Measurements from ENCODE around the gene FGF18.

Gene FGF18

DNA sequence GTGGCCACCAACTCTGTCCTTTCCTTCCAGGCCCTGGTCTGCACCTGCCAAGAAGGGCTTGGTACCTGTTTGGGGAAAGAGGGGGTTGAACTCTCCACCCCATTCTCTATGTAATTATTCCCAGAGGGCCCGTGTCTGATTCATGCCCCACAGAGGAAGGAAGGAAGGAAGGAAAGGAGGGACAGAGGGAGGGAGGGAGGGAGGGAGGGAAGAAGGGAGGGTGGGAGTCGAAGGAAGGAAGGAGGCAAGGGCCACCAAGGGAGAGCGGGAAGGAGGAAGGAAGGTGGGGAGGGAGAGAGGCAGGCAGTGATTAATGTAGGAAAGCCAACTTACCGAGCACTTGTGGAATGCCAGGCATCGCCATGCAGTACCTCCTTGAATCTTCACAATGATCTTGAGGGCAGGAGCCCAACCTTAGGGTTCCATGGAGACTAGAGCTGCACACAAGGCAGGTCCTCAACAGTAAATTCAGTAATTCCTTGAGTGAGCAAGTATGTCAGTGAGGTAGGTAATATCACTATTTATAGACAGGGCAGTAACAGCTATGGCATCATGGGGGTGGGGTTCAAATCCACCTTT lies 75.8 kb downstream of the FGF18 start (continued):
- TF ChIP-seq, protein P1, sequence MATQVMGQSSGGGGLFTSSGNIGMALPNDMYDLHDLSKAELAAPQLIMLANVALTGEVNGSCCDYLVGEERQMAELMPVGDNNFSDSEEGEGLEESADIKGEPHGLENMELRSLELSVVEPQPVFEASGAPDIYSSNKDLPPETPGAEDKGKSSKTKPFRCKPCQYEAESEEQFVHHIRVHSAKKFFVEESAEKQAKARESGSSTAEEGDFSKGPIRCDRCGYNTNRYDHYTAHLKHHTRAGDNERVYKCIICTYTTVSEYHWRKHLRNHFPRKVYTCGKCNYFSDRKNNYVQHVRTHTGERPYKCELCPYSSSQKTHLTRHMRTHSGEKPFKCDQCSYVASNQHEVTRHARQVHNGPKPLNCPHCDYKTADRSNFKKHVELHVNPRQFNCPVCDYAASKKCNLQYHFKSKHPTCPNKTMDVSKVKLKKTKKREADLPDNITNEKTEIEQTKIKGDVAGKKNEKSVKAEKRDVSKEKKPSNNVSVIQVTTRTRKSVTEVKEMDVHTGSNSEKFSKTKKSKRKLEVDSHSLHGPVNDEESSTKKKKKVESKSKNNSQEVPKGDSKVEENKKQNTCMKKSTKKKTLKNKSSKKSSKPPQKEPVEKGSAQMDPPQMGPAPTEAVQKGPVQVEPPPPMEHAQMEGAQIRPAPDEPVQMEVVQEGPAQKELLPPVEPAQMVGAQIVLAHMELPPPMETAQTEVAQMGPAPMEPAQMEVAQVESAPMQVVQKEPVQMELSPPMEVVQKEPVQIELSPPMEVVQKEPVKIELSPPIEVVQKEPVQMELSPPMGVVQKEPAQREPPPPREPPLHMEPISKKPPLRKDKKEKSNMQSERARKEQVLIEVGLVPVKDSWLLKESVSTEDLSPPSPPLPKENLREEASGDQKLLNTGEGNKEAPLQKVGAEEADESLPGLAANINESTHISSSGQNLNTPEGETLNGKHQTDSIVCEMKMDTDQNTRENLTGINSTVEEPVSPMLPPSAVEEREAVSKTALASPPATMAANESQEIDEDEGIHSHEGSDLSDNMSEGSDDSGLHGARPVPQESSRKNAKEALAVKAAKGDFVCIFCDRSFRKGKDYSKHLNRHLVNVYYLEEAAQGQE (tag by site-specific recombination; IDR thresholded peaks at IDR 0.05): no peak
- TF ChIP-seq ZBTB11 (tag by site-specific recombination; conservative IDR thresholded peaks at IDR 0.05; ENCODE audit: low read depth) (no peak), SCRT2 (tag by site-specific recombination; IDR thresholded peaks at IDR 0.05) (peak; percentile 88), ZBTB8A (tag by site-specific recombination; IDR thresholded peaks at IDR 0.05) (no peak), ZNF202 (tag by site-specific recombination; IDR thresholded peaks at IDR 0.05; ENCODE audit: borderline replicate concordance) (no peak), ZNF114 (tag by site-specific recombination; IDR thresholded peaks at IDR 0.05) (no peak), WT1 (tag by site-specific recombination; IDR thresholded peaks at IDR 0.05) (peak; percentile 58; the same call in 1 of the 2 replicates)
- TF ChIP-seq, protein P2, sequence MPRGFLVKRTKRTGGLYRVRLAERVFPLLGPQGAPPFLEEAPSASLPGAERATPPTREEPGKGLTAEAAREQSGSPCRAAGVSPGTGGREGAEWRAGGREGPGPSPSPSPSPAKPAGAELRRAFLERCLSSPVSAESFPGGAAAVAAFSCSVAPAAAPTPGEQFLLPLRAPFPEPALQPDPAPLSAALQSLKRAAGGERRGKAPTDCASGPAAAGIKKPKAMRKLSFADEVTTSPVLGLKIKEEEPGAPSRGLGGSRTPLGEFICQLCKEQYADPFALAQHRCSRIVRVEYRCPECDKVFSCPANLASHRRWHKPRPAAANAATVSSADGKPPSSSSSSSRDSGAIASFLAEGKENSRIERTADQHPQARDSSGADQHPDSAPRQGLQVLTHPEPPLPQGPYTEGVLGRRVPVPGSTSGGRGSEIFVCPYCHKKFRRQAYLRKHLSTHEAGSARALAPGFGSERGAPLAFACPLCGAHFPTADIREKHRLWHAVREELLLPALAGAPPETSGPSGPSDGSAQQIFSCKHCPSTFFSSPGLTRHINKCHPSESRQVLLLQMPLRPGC (tag by site-specific recombination; IDR thresholded peaks at IDR 0.05): no peak

DNA sequence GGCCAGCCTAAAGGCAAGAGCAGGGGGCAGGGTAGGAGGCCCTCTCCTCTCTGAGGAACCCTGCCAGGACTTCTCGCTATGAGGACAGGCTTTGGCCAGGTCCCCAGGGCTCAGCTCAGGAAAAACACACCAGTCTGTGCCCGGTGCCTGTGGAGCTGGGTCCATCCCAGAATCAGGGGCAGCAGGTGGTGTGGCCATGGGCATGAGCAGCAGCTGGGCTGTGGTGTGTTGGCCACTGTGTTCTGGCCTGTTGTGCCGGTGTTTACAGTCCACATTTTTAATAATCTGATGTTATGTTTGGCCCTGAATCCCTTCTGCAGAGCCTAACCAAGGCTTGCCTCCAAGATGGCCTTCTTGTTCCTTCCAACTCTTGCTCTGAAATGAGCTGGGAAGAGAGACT lies 77.0 kb downstream of the FGF18 start:
- Histone ChIP-seq H3K9me3 (ENCODE audit: control insufficient read depth, insufficient read depth, low read depth, low read length) (no peaks in the 10 kb centered on the region), H3K4me3 (ENCODE audit: low read depth, low read length) (no peak overlapping the region), H3K36me3 (ENCODE audit: control insufficient read depth in 2 of 2, insufficient read depth in 1 of 2, low read length in 2 of 2) (no peaks in the 10 kb centered on the region), H3K4me1 (ENCODE audit: control insufficient read depth, insufficient read depth, low read length) (peaks cover 13% of the 10 kb centered on the region), H3K27ac (ENCODE audit: extremely low read depth, low read depth, low read length) (no peak overlapping the region)
- POLR2A ChIA-PET: no interaction called here
- CTCF ChIA-PET: interaction anchor here (0.7 to 3.1 kb wide), 2 partner anchors 12 to 30 kb away, joined by 3 to 24 read pairs; no protein-coding TSS in a partner anchor
- TF ChIP-seq ZBTB20 (tag by site-specific recombination; IDR thresholded peaks at IDR 0.05) (no peak), ZNF571 (tag by site-specific recombination; IDR thresholded peaks at IDR 0.05) (no peak), ZNF670 (tag by site-specific recombination; IDR thresholded peaks at IDR 0.05; ENCODE audit: low read depth) (no peak), ZNF76 (tag by site-specific recombination; IDR thresholded peaks at IDR 0.05; ENCODE audit: borderline replicate concordance, low read depth) (no peak), ZNF692 (tag by site-specific recombination; IDR thresholded peaks at IDR 0.05) (no peak), ZNF19 (tag by site-specific recombination; IDR thresholded peaks at IDR 0.05; ENCODE audit: low read depth) (no peak), ZNF621 (tag by site-specific recombination; IDR thresholded peaks at IDR 0.05) (no peak), ZNF114 (tag by site-specific recombination; IDR thresholded peaks at IDR 0.05) (no peak), ZNF776 (tag by site-specific recombination; IDR thresholded peaks at IDR 0.05; ENCODE audit: borderline replicate concordance) (no peak)
- TF ChIP-seq, protein P3, sequence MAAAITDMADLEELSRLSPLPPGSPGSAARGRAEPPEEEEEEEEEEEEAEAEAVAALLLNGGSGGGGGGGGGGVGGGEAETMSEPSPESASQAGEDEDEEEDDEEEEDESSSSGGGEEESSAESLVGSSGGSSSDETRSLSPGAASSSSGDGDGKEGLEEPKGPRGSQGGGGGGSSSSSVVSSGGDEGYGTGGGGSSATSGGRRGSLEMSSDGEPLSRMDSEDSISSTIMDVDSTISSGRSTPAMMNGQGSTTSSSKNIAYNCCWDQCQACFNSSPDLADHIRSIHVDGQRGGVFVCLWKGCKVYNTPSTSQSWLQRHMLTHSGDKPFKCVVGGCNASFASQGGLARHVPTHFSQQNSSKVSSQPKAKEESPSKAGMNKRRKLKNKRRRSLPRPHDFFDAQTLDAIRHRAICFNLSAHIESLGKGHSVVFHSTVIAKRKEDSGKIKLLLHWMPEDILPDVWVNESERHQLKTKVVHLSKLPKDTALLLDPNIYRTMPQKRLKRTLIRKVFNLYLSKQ (tag by site-specific recombination; IDR thresholded peaks at IDR 0.05; ENCODE audit: borderline replicate concordance): no peak
- TF ChIP-seq, protein P4, sequence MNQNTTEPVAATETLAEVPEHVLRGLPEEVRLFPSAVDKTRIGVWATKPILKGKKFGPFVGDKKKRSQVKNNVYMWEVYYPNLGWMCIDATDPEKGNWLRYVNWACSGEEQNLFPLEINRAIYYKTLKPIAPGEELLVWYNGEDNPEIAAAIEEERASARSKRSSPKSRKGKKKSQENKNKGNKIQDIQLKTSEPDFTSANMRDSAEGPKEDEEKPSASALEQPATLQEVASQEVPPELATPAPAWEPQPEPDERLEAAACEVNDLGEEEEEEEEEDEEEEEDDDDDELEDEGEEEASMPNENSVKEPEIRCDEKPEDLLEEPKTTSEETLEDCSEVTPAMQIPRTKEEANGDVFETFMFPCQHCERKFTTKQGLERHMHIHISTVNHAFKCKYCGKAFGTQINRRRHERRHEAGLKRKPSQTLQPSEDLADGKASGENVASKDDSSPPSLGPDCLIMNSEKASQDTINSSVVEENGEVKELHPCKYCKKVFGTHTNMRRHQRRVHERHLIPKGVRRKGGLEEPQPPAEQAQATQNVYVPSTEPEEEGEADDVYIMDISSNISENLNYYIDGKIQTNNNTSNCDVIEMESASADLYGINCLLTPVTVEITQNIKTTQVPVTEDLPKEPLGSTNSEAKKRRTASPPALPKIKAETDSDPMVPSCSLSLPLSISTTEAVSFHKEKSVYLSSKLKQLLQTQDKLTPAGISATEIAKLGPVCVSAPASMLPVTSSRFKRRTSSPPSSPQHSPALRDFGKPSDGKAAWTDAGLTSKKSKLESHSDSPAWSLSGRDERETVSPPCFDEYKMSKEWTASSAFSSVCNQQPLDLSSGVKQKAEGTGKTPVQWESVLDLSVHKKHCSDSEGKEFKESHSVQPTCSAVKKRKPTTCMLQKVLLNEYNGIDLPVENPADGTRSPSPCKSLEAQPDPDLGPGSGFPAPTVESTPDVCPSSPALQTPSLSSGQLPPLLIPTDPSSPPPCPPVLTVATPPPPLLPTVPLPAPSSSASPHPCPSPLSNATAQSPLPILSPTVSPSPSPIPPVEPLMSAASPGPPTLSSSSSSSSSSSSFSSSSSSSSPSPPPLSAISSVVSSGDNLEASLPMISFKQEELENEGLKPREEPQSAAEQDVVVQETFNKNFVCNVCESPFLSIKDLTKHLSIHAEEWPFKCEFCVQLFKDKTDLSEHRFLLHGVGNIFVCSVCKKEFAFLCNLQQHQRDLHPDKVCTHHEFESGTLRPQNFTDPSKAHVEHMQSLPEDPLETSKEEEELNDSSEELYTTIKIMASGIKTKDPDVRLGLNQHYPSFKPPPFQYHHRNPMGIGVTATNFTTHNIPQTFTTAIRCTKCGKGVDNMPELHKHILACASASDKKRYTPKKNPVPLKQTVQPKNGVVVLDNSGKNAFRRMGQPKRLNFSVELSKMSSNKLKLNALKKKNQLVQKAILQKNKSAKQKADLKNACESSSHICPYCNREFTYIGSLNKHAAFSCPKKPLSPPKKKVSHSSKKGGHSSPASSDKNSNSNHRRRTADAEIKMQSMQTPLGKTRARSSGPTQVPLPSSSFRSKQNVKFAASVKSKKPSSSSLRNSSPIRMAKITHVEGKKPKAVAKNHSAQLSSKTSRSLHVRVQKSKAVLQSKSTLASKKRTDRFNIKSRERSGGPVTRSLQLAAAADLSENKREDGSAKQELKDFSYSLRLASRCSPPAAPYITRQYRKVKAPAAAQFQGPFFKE (tag by site-specific recombination; IDR thresholded peaks at IDR 0.05; ENCODE audit: borderline replicate concordance): no peak
